Gastroesophageal sphincter (tissue), 4 donors: ENCODE results near the gene DYNC1LI2. TPM values are rescaled to one million over a fixed set of nuclear protein-coding genes. Genes with fewer than 3 reads are reported as not detected.

Experiments
- ATAC-seq: fragments of 150-250 bp; one replicate; pipeline ENCODE4 v1.9.1; 2016; ENCODE audit warnings: mild to moderate bottlenecking, moderate library complexity
- H3K27ac ChIP-seq, 4 donors: fragments of 200-600 bp; sonication (generic) in 3 of 4; 1 replicate in 3 of 4; 2 replicates in 1 of 4; pipeline ENCODE4 v1.5.1; 2016 to 2019
- H3K27me3 ChIP-seq: fragments of 200-600 bp; sonication (generic); one replicate; pipeline ENCODE4 v1.5.1; 2019
- H3K36me3 ChIP-seq, 2 donors: fragments of 200-600 bp; sonication (generic); one replicate each; pipeline ENCODE4 v1.5.1; 2019; ENCODE audit warnings: control low read depth in 1 of 2
- H3K4me1 ChIP-seq, 3 donors: fragments of 200-600 bp; sonication (generic); 1 replicate in 2 of 3; 2 replicates in 1 of 3; pipeline ENCODE4 v1.5.1; 2016 to 2019; ENCODE audit warnings: control low read depth in 2 of 3
- H3K4me3 ChIP-seq, 2 donors: fragments of 200-600 bp; sonication (generic); one replicate each; pipeline ENCODE4 v1.5.1; 2019; ENCODE audit warnings: mild to moderate bottlenecking in 1 of 2, moderate library complexity in 1 of 2
- H3K9me3 ChIP-seq, 3 donors: fragments of 200-600 bp; sonication (generic); one replicate each; pipeline ENCODE4 v1.5.1; 2017 to 2019; ENCODE audit warnings: control low read depth in 2 of 3
- EP300 ChIP-seq: sonication (generic); formaldehyde crosslinking; IDR thresholded peaks from one replicate; pipeline ENCODE4 v1.6.1; 2017; ENCODE audit warnings: antibody characterized with exemption, mild to moderate bottlenecking
- POLR2A ChIP-seq, 2 donors: fragments of 450-650 bp; IDR thresholded peaks; one replicate each; pipeline ENCODE4 v1.6.1; 2017; ENCODE audit warnings: antibody characterized with exemption in 2 of 2, mild to moderate bottlenecking in 2 of 2, moderate library complexity in 1 of 2
- POLR2AphosphoS5 ChIP-seq: sonication (generic); formaldehyde crosslinking; IDR thresholded peaks from one replicate; pipeline ENCODE4 v1.6.1; 2017; ENCODE audit warnings: antibody characterized with exemption
- WGBS, 2 donors: methylation state at CpG; one replicate each; pipeline ENCODE4 v1.1.5; 2018; ENCODE audit warnings: low coverage in 1 of 2; 5-methylcytosine and 5-hydroxymethylcytosine counted together
- total RNA-seq, 4 donors: library from RNA; depleted of rRNA; stranded (reverse); fragments of >200 nt; gene quantifications; one replicate each; pipeline ENCODE4 v1.1.0, GENCODE V29; 2016
- TF ChIP-seq, protein P1 (sequence below), 4 experiments: fragments of 200-600 bp in 2 of 4; fragments of 450-650 bp in 2 of 4; sonication (generic) in 1 of 4; IDR thresholded peaks; one replicate each; pipeline ENCODE4 v1.5.1; 2017 to 2019; ENCODE audit warnings: antibody characterized with exemption in 4 of 4, mild to moderate bottlenecking in 2 of 4, moderate library complexity in 2 of 4

DYNC1LI2 gene
- total RNA-seq, 4 donors from 2014 or later, result 202 to 292 (median 219) TPM

DNA sequence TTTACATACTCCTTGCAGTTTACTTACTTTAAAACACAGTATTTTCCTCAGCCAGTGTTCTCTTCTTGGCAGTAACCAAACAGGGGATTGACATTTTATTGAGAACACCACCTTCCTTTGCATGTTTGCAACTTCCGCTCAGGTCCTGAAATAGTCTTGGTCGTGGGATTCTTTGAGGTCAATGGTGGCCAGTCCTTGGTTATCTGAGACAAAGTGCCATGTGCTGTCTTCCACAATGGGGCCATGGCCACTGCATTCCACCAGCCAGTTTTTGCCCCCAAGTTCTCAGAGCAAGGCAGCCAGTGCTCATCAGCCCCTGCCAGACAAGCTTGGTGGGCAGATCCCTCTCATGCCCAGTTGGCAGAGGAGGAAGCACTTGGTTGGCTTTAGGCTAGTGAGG lies 77.7 kb downstream of the DYNC1LI2 start:
- H3K4me1 ChIP-seq, result peaks cover 0 to 7% (median 0%) of the 10 kb centered on the region in 3 donors
- H3K27ac ChIP-seq, result no peak overlapping the region
- no peaks in the 10 kb centered on the region for H3K9me3 ChIP-seq
- H3K36me3 ChIP-seq, result peaks cover 0 to 8% of the 10 kb centered on the region in 2 donors
- H3K4me3 ChIP-seq, result no peak overlapping the region
- 70% methylated on average over 2 of the region's 2 CpGs; no CpG with 5 or more reads in 1 of the 2 donors for WGBS, 2 donors
- TF ChIP-seq, protein P1, sequence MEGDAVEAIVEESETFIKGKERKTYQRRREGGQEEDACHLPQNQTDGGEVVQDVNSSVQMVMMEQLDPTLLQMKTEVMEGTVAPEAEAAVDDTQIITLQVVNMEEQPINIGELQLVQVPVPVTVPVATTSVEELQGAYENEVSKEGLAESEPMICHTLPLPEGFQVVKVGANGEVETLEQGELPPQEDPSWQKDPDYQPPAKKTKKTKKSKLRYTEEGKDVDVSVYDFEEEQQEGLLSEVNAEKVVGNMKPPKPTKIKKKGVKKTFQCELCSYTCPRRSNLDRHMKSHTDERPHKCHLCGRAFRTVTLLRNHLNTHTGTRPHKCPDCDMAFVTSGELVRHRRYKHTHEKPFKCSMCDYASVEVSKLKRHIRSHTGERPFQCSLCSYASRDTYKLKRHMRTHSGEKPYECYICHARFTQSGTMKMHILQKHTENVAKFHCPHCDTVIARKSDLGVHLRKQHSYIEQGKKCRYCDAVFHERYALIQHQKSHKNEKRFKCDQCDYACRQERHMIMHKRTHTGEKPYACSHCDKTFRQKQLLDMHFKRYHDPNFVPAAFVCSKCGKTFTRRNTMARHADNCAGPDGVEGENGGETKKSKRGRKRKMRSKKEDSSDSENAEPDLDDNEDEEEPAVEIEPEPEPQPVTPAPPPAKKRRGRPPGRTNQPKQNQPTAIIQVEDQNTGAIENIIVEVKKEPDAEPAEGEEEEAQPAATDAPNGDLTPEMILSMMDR (IDR thresholded peaks at IDR 0.05), result no peak
- TF ChIP-seq EP300, result no peak
- no peak for TF ChIP-seq POLR2AphosphoS5
- TF ChIP-seq POLR2A (IDR thresholded peaks at IDR 0.05), result no peak
- no peak for ATAC-seq
- H3K27me3 ChIP-seq, result no peaks in the 10 kb centered on the region

Other genes with a start within 250 kb of the DYNC1LI2 start
- 10 to 100 TPM; 32.7 to 42.8 (median 37.0) TPM for gene TK2, start 201.5 kb downstream of the DYNC1LI2 start, total RNA-seq
- gene CKLF, start 199.0 kb downstream of the DYNC1LI2 start, total RNA-seq, result 10 to 100 TPM; 13.1 to 31.5 (median 17.9) TPM
- gene CMTM1, start 185.2 kb downstream of the DYNC1LI2 start, total RNA-seq, result under 1 TPM in 1 of 4 donors, not detected in 3; 0.89 TPM
- gene CMTM2, start 172.1 kb downstream of the DYNC1LI2 start, total RNA-seq, result not detected
- gene CMTM3, start 146.9 kb downstream of the DYNC1LI2 start, total RNA-seq, result 10 to 100 TPM; 15.7 to 24.9 (median 19.3) TPM
- 10 to 100 TPM; 12.7 to 21.2 (median 17.2) TPM for gene CMTM4, start 54.9 kb downstream of the DYNC1LI2 start, total RNA-seq
- under 1 TPM in 1 of 4 donors, not detected in 3; 0.40 TPM for gene TERB1, start 50.0 kb upstream of the DYNC1LI2 start, total RNA-seq
- 10 to 100 TPM; 37.3 to 63.2 (median 52.4) TPM for gene NAE1, start 79.4 kb upstream of the DYNC1LI2 start, total RNA-seq
- gene CA7, start 92.8 kb upstream of the DYNC1LI2 start, total RNA-seq, result not detected
- 10 to 100 TPM in 1 of 4 donors, 1 to 10 TPM in 3; 3.7 to 11.7 (median 5.8) TPM for gene PDP2, start 128.9 kb upstream of the DYNC1LI2 start, total RNA-seq
- gene CDH16, start 167.3 kb upstream of the DYNC1LI2 start, total RNA-seq, result not detected
- 100 to 1,000 TPM in 1 of 4 donors, 10 to 100 TPM in 3; 33.4 to 103 (median 50.8) TPM for gene RRAD, start 173.9 kb upstream of the DYNC1LI2 start, total RNA-seq
- gene CIAO2B, start 182.8 kb upstream of the DYNC1LI2 start, total RNA-seq, result 10 to 100 TPM; 54.3 to 88.9 (median 79.5) TPM
- gene CES2, start 183.9 kb upstream of the DYNC1LI2 start, total RNA-seq, result 10 to 100 TPM; 25.9 to 32.6 (median 26.3) TPM
- gene CES3, start 209.7 kb upstream of the DYNC1LI2 start, total RNA-seq, result under 1 TPM in 3 of 4 donors, not detected in 1; 0.13 to 0.49 (median 0.39) TPM
- 1 to 10 TPM; 1.2 to 6.1 (median 2.6) TPM for gene CES4A, start 237.0 kb upstream of the DYNC1LI2 start, total RNA-seq